ENCODE results near the gene CD58. TPM values are rescaled to one million over a fixed set of nuclear protein-coding genes. Genes with fewer than 3 reads are reported as not detected.
"Not testable (repeated sequence)": the region's sequence is repeated elsewhere in the genome, so short reads cannot be mapped to it uniquely, and the experiment has no call there.

The CD58 gene
- total RNA-seq, 4 donors from 2014 or later, result 14.3 to 32.4 (median 24.8) TPM

GRCh38 chr1:116593401-116593800, 22.6 kb upstream of the CD58 start:
- not testable (repeated sequence) for H3K4me3 ChIP-seq, H3K9me3 ChIP-seq, ATAC-seq

GRCh38 chr1:116591951-116592605, 21.3 kb upstream of the CD58 start:
- not testable (repeated sequence) for ATAC-seq, H3K4me1 ChIP-seq, H3K27me3 ChIP-seq, H3K36me3 ChIP-seq, H3K9me3 ChIP-seq, H3K27ac ChIP-seq, H3K4me3 ChIP-seq
- 93 to 96% methylated on average over 3 to 5 of the region's 7 CpGs for WGBS, 2 donors (ENCODE audit: low coverage in 1 of 2)

More at GRCh38 chr1:116593401-116593800, 22.6 kb upstream of the CD58 start:
- 100% methylated on average over 3 of the region's 5 CpGs; no CpG with 5 or more reads in 1 of the 2 donors for WGBS, 2 donors (ENCODE audit: low coverage in 1 of 2)
- H3K27me3 ChIP-seq, H3K27ac ChIP-seq, H3K36me3 ChIP-seq, H3K4me1 ChIP-seq: not testable (repeated sequence)

- H3K4me1 ChIP-seq, H3K27me3 ChIP-seq, H3K27ac ChIP-seq, H3K36me3 ChIP-seq, ATAC-seq, H3K9me3 ChIP-seq, H3K4me3 ChIP-seq: not testable (repeated sequence)
- WGBS, 2 donors (ENCODE audit: low coverage in 1 of 2), result 80 to 100% methylated on average over 1 of the region's 10 CpGs
Measured at GRCh38 chr1:116591006-116591950, 20.5 kb upstream of the CD58 start.

GRCh38 chr1:116590359-116591005, 19.7 kb upstream of the CD58 start:
- H3K27me3 ChIP-seq, H3K27ac ChIP-seq, ATAC-seq, H3K36me3 ChIP-seq, H3K9me3 ChIP-seq, H3K4me3 ChIP-seq, H3K4me1 ChIP-seq: not testable (repeated sequence)
- WGBS, 2 donors (ENCODE audit: low coverage in 1 of 2), result no CpG with 5 or more reads among the region's 6 CpGs

- H3K9me3 ChIP-seq, H3K27ac ChIP-seq, H3K4me1 ChIP-seq, H3K4me3 ChIP-seq, ATAC-seq, H3K27me3 ChIP-seq, H3K36me3 ChIP-seq: not testable (repeated sequence)
- WGBS, 2 donors (ENCODE audit: low coverage in 1 of 2), result 40 to 66% methylated on average over 2 to 7 of the region's 9 CpGs
Measured at GRCh38 chr1:116589101-116589735, 18.4 kb upstream of the CD58 start.

GRCh38 chr1:116587501-116588227, 16.8 kb upstream of the CD58 start:
- Histone ChIP-seq H3K4me1 (no peaks in the 10 kb centered on the region), H3K36me3 (peaks cover 0 to 7% of the 10 kb centered on the region in 2 donors), H3K27ac (no peak overlapping the region), H3K9me3 (no peaks in the 10 kb centered on the region), H3K4me3 (no peak overlapping the region), H3K27me3 (no peaks in the 10 kb centered on the region)
- TF ChIP-seq POLR2AphosphoS5 (IDR thresholded peaks at IDR 0.05) (no peak), EP300 (IDR thresholded peaks at IDR 0.05) (no peak), POLR2A (IDR thresholded peaks at IDR 0.05) (no peak), CTCF (IDR thresholded peaks at IDR 0.05) (no peak)
- no peak for ATAC-seq
- 72 to 90% methylated on average over 3 to 5 of the region's 5 CpGs for WGBS, 2 donors (ENCODE audit: low coverage in 1 of 2)

- no peaks in the 10 kb centered on the region for H3K27me3 ChIP-seq
- no peak overlapping the region for H3K27ac ChIP-seq
- H3K4me1 ChIP-seq, result no peaks in the 10 kb centered on the region
- WGBS, 2 donors (ENCODE audit: low coverage in 1 of 2), result 71 to 80% methylated on average over 2 to 3 of the region's 3 CpGs
- peaks cover 0 to 7% of the 10 kb centered on the region in 2 donors for H3K36me3 ChIP-seq
- no peak for TF ChIP-seq CTCF (IDR thresholded peaks at IDR 0.05)
- TF ChIP-seq POLR2A (IDR thresholded peaks at IDR 0.05), result no peak
- TF ChIP-seq EP300 (IDR thresholded peaks at IDR 0.05), result no peak
- TF ChIP-seq POLR2AphosphoS5 (IDR thresholded peaks at IDR 0.05), result no peak
- H3K9me3 ChIP-seq, result no peaks in the 10 kb centered on the region
- no peak overlapping the region for H3K4me3 ChIP-seq
- no peak for ATAC-seq
Measured at GRCh38 chr1:116586741-116587143, 15.9 kb upstream of the CD58 start.
